Endodermal cell (in vitro differentiated cells): Measurements from ENCODE around the gene COL6A1. TPM values are rescaled to one million over a fixed set of nuclear protein-coding genes. Genes with fewer than 3 reads are reported as not detected.

Experiments used
- DNase-seq: peaks from one replicate; pipeline ENCODE4 v3.0.0-alpha.2; 2017
- H3K27ac ChIP-seq: 2 replicates; pipeline ENCODE4 v1.5.1; 2013; ENCODE audit warnings: mild to moderate bottlenecking, low read depth, low read length, moderate library complexity
- H3K27me3 ChIP-seq: 2 replicates; pipeline ENCODE4 v1.6.1; 2013; ENCODE audit warnings: mild to moderate bottlenecking, low read length, moderate library complexity; ENCODE audit not compliant: insufficient read depth, control insufficient read depth, poor library complexity, severe bottlenecking
- H3K36me3 ChIP-seq: 2 replicates; pipeline ENCODE4 v1.7.0; 2013; ENCODE audit warnings: mild to moderate bottlenecking, low read length, moderate library complexity; ENCODE audit not compliant: control insufficient read depth, insufficient read depth
- H3K4me1 ChIP-seq: one replicate; pipeline ENCODE4 v1.7.0; 2013; ENCODE audit warnings: low read length; ENCODE audit not compliant: control insufficient read depth, insufficient read depth
- H3K4me3 ChIP-seq: 2 replicates; pipeline ENCODE4 v1.5.1; 2013; ENCODE audit warnings: mild to moderate bottlenecking, low read length, moderate library complexity
- H3K9ac ChIP-seq: 2 replicates; pipeline ENCODE4 v1.6.1; 2013; ENCODE audit warnings: mild to moderate bottlenecking, low read length, moderate library complexity; ENCODE audit not compliant: poor library complexity, severe bottlenecking; ENCODE audit errors: extremely low read depth
- H3K9me3 ChIP-seq: 2 replicates; pipeline ENCODE4 v1.6.1; 2013; ENCODE audit warnings: mild to moderate bottlenecking, low read length, moderate library complexity; ENCODE audit not compliant: control insufficient read depth
- H3K27ac Mint-ChIP-seq: 2 replicates; pipeline ENCODE4 v1.8.0; 2020; ENCODE audit warnings: mixed read lengths
- H3K27me3 Mint-ChIP-seq: 2 replicates; pipeline ENCODE4 v1.8.0; 2021; ENCODE audit warnings: mild to moderate bottlenecking, mixed read lengths; ENCODE audit not compliant: insufficient read depth
- H3K36me3 Mint-ChIP-seq: 2 replicates; pipeline ENCODE4 v1.8.0; 2020; ENCODE audit warnings: low read depth, mixed read lengths
- H3K4me1 Mint-ChIP-seq: 2 replicates; pipeline ENCODE4 v1.8.0; 2020; ENCODE audit warnings: mixed read lengths
- H3K4me3 Mint-ChIP-seq: 2 replicates; pipeline ENCODE4 v1.8.0; 2020; ENCODE audit warnings: mild to moderate bottlenecking, moderate library complexity, mixed read lengths
- H3K9me3 Mint-ChIP-seq: 2 replicates; pipeline ENCODE4 v1.8.0; 2020; ENCODE audit warnings: mild to moderate bottlenecking, mixed read lengths
- WGBS, 2 experiments: methylation state at CpG; one replicate each; pipeline versions ENCODE4 v1.1.5 to v1.1.7; 2013; ENCODE audit warnings: missing lambda C conversion rate in 2 of 2, mixed read lengths in 1 of 2; ENCODE audit not compliant: insufficient coverage in 1 of 2, insufficient read length in 1 of 2; 5-methylcytosine and 5-hydroxymethylcytosine counted together
- total RNA-seq, 2 donors: library from RNA; stranded (reverse); fragmentation: NEBNext Ultra II Directional in 1 of 2; extraction: Animal tissue kit (Norgen Biotek cat#: 25700) in 1 of 2; gene quantifications; 2 replicates in 1 of 2; 3 replicates in 1 of 2; pipeline ENCODE4 v1.2.1, GENCODE V29; 2021
- TF ChIP-seq, protein P1 (sequence below): fragments of 200-600 bp; sonication (generic); conservative IDR thresholded peaks from 2 replicates; pipeline ENCODE4 v1.5.0; 2021; ENCODE audit warnings: antibody characterized with exemption, mild to moderate bottlenecking

COL6A1 gene
- total RNA-seq, 2 donors from 2014 or later = 232 to 407 TPM

DNA sequence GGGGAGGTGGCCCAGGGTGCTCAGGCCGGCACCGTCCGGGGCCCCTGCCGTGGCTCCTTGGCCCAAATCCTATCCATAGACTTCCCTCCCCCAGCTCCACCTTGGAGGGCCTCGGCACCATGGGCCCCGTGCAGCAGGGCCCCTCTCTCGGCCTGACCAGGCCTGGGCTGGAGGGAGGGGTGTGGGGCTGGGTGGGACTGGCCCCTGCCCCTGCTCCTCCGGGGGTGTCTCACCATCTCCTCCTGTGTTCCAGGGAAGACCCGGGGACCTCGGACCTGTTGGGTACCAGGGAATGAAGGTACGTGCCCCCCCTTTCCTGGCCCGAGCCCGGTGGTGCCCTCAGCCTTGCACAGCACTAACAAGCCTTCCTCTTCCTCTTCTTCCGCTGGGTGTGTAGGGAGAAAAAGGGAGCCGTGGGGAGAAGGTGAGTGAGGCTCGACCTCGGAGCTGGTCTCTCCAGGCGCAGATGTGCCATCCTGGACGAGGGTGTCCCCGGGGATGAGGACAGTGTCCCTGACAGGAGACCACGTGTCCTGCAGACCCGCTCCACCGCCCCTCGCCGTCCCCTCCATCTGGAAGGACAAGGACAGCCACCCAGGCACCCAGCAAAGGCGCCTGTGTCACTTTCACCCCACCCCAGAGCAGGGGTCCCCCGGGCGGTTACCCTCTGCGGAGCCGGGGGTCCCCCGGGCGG is 7.9 kb downstream of the COL6A1 start:
- Mint-ChIP-seq H3K9me3 (no peaks in the 10 kb centered on the region), H3K36me3 (peaks cover 21% of the 10 kb centered on the region), H3K27me3 (no peaks in the 10 kb centered on the region), H3K4me3 (no peak overlapping the region), H3K4me1 (no peaks in the 10 kb centered on the region), H3K27ac (no peak overlapping the region)
- Histone ChIP-seq H3K27ac (no peak overlapping the region), H3K27me3 (no peaks in the 10 kb centered on the region), H3K9ac (no peak overlapping the region), H3K36me3 (peaks cover 11% of the 10 kb centered on the region), H3K9me3 (no peaks in the 10 kb centered on the region), H3K4me3 (no peak overlapping the region), H3K4me1 (no peaks in the 10 kb centered on the region)
- TF ChIP-seq, protein P1, sequence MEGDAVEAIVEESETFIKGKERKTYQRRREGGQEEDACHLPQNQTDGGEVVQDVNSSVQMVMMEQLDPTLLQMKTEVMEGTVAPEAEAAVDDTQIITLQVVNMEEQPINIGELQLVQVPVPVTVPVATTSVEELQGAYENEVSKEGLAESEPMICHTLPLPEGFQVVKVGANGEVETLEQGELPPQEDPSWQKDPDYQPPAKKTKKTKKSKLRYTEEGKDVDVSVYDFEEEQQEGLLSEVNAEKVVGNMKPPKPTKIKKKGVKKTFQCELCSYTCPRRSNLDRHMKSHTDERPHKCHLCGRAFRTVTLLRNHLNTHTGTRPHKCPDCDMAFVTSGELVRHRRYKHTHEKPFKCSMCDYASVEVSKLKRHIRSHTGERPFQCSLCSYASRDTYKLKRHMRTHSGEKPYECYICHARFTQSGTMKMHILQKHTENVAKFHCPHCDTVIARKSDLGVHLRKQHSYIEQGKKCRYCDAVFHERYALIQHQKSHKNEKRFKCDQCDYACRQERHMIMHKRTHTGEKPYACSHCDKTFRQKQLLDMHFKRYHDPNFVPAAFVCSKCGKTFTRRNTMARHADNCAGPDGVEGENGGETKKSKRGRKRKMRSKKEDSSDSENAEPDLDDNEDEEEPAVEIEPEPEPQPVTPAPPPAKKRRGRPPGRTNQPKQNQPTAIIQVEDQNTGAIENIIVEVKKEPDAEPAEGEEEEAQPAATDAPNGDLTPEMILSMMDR = no peak
- no peak for DNase-seq
- WGBS, 2 experiments = 96 to 100% methylated on average over 7 to 31 of the region's 32 CpGs

DNA sequence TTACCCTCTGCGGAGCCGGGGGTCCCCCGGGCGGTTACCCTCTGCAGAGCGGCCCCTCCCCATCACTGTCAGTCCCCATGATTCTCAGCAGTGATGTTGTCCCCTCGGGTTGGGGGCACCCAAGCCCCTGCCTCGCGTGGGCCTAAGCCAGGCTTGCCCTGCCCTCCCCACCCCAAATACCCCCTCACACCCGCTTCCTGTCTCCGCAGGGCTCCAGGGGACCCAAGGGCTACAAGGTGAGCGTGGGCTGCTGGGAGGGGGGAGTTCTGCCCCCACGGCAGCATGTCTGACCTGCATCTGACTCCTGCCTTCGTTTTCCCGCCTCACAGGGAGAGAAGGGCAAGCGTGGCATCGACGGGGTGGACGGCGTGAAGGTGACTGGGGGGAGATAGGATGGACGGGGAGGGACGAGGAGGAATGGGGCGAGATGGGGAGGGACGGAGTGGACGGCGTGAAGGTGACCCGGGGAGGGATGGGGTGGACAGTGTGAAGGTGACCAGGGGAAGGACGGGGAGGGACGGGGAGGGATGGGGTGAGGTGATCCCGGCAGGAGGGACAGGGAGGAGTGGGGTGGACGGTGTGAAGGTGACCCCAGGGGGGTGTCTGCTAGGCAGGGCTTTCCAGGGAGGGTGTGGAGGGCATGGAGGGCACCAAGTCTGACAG is 8.6 kb downstream of the COL6A1 start:
- DNase-seq = peak; percentile 27
- Mint-ChIP-seq H3K27me3 (no peaks in the 10 kb centered on the region), H3K4me1 (no peaks in the 10 kb centered on the region), H3K4me3 (no peak overlapping the region), H3K27ac (no peak overlapping the region), H3K9me3 (no peaks in the 10 kb centered on the region), H3K36me3 (peaks cover 21% of the 10 kb centered on the region)
- Histone ChIP-seq H3K27ac (no peak overlapping the region), H3K27me3 (no peaks in the 10 kb centered on the region), H3K4me1 (no peaks in the 10 kb centered on the region), H3K36me3 (peaks cover 4% of the 10 kb centered on the region), H3K9ac (no peak overlapping the region), H3K9me3 (no peaks in the 10 kb centered on the region), H3K4me3 (no peak overlapping the region)
- 82 to 87% methylated on average over 13 to 28 of the region's 30 CpGs for WGBS, 2 experiments
- TF ChIP-seq, protein P1 = no peak

DNA sequence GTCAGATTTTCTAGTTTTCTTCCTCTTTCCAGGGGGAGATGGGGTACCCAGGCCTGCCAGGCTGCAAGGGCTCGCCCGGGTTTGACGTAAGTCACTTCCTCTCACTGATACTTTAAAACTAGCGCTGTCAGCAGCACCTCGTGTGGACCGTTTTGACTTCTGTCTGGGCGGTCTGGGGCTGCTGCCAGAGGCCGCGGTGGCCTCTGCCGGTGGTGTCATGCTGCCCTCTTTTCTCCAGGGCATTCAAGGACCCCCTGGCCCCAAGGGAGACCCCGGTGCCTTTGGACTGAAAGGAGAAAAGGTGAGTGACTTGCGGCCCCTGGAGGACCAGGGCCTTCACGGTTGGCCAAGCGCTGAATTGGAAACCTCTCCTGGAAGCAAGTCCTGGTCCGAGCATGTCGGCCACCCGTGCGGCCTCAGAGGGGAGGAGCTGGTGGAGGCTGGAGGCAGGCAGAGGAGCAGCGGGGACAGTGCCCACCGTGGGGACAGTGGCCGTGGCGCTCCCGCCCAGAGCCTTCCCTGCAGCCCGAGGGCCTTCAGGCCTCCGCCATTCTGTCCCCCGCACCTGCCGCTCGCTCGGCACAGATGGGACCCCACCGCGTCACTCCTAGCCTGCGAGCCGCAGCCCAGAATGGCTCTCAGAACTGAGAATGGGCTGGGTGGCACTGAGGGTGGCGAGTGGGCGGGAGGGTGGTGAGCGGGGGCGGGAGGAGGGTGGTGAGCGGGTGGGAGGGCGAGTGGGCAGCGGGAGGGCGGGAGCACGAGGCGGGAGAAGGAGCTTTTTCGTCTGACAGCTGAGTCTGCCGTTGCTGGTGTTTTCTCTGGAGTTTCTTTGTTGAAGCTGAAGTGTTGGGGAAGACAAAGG is 9.4 kb downstream of the COL6A1 start:
- H3K9ac ChIP-seq = no peak overlapping the region
- H3K9me3 ChIP-seq = no peaks in the 10 kb centered on the region
- Mint-ChIP-seq H3K9me3 (no peaks in the 10 kb centered on the region), H3K4me1 (no peaks in the 10 kb centered on the region), H3K4me3 (no peak overlapping the region), H3K27me3 (no peaks in the 10 kb centered on the region), H3K36me3 (peaks cover 23% of the 10 kb centered on the region), H3K27ac (no peak overlapping the region)
- H3K36me3 ChIP-seq = no peaks in the 10 kb centered on the region
- H3K27me3 ChIP-seq = no peaks in the 10 kb centered on the region
- peak; percentile 38 for DNase-seq
- TF ChIP-seq, protein P1 = no peak
- 89 to 95% methylated on average over 15 to 43 of the region's 45 CpGs for WGBS, 2 experiments
- no peak overlapping the region for H3K4me3 ChIP-seq
- H3K27ac ChIP-seq = peak overlapping the region; percentile 77
- H3K4me1 ChIP-seq = no peaks in the 10 kb centered on the region
